HG02852 (cell line): ENCODE measurements around the gene NOS3.
"Not testable (repeated sequence)": the region's sequence is repeated elsewhere in the genome, so short reads cannot be mapped to it uniquely, and the experiment has no call there.

ENCODE experiments used
- ATAC-seq: cut with Tn5 transposase; IDR thresholded peaks from one replicate; pipeline ENCODE4 v1.9.1; 2021; ENCODE audit warnings: mild to moderate bottlenecking, moderate library complexity; ENCODE audit not compliant: unreplicated experiment

Gene NOS3

GRCh38 chr7:150997817-150998216 lies 7.0 kb downstream of the NOS3 start:
- ATAC-seq = no peak

GRCh38 chr7:150998341-150998740 lies 7.5 kb downstream of the NOS3 start:
- ATAC-seq = no peak

GRCh38 chr7:150999001-150999400 lies 8.2 kb downstream of the NOS3 start:
- no peak for ATAC-seq

GRCh38 chr7:150999497-151000230 lies 8.8 kb downstream of the NOS3 start:
- ATAC-seq = no peak

- no peak for ATAC-seq
Observed at GRCh38 chr7:151000897-151001495, 10.2 kb downstream of the NOS3 start.

- no peak for ATAC-seq
Observed at GRCh38 chr7:151001546-151001945, 10.7 kb downstream of the NOS3 start.

GRCh38 chr7:151003572-151003971 lies 12.8 kb downstream of the NOS3 start:
- ATAC-seq = no peak

- ATAC-seq = no peak
Observed at GRCh38 chr7:151005566-151005965, 14.7 kb downstream of the NOS3 start.

- no peak for ATAC-seq
Observed at GRCh38 chr7:151006590-151007300, 15.9 kb downstream of the NOS3 start.

- no peak for ATAC-seq
Observed at GRCh38 chr7:151007469-151007898, 16.7 kb downstream of the NOS3 start.

GRCh38 chr7:151008143-151008510 lies 17.3 kb downstream of the NOS3 start:
- ATAC-seq = no peak

GRCh38 chr7:151008511-151009323 lies 17.9 kb downstream of the NOS3 start:
- peak; percentile 70 for ATAC-seq

- ATAC-seq = no peak
Observed at GRCh38 chr7:151009327-151010036, 18.7 kb downstream of the NOS3 start.

GRCh38 chr7:151010037-151010306 lies 19.2 kb downstream of the NOS3 start:
- no peak for ATAC-seq

- no peak for ATAC-seq
Observed at GRCh38 chr7:151010307-151011096, 19.7 kb downstream of the NOS3 start.

- ATAC-seq = no peak
Observed at GRCh38 chr7:151011097-151011409, 20.2 kb downstream of the NOS3 start.

GRCh38 chr7:151011616-151012015 lies 20.8 kb downstream of the NOS3 start:
- not testable (repeated sequence) for ATAC-seq

GRCh38 chr7:151012031-151012692 lies 21.3 kb downstream of the NOS3 start:
- ATAC-seq = no peak

- ATAC-seq = no peak
Observed at GRCh38 chr7:151012911-151013347, 22.1 kb downstream of the NOS3 start.

GRCh38 chr7:151013356-151013732 lies 22.5 kb downstream of the NOS3 start:
- peak; percentile 2 for ATAC-seq
